HG03432 (cell line): Measurements from ENCODE around the gene STPG2.

Experiments used
- ATAC-seq: cut with Tn5 transposase; IDR thresholded peaks from one replicate; pipeline ENCODE4 v1.9.1; 2021; ENCODE audit warnings: mild to moderate bottlenecking, moderate library complexity; ENCODE audit not compliant: unreplicated experiment

The STPG2 gene

GRCh38 chr4:98094118-98094517 lies 49.2 kb downstream of the STPG2 start:
- ATAC-seq: no peak

- ATAC-seq: no peak
These were observed 49.6 kb downstream of the STPG2 start for GRCh38 chr4:98093662-98094061.

DNA sequence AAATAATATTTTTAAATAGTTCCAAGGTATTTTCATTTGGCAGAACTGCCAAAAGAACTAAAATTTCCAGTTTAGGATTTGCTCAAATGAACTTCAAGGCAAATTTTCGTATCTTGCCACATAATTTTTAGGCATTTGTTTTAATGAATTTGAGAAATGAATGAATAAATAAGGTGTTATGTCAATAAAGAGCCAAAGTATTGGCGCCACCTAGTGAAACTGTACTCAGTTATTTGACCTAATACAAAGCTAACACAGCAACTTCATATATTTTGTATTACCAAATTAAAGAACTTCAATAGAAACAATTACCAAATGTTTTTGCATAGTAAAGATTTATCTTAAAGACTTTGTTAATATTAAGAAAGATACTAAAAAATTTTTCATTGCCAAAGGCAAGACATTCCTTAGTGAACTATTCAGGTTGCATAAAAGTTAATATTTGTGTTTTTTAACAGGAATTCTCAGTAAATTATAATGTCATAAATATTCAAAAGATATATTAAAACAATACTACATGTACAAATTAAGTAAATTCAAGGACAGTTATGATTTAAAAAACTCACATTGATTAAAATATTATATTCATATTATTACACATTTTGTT lies 50.3 kb downstream of the STPG2 start:
- ATAC-seq: no peak

DNA sequence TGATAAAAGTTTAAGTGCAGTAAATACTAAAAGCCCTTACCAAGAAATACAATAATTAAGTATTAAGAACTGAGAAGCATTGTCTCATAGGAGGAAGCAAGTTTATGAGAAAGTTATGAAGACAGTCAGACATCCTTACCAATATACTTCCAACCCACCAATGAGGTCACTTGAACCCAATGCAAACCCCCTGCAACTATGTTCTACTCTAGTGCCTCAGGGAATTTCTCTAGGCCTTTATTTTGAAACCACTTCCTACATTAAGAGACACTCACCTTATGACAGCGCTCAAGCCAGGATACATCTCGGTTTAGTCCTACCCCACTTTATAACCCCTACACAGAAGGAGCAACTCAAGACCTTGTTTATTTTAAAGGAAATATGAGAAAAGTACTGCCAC lies 61.3 kb downstream of the STPG2 start:
- no peak for ATAC-seq

DNA sequence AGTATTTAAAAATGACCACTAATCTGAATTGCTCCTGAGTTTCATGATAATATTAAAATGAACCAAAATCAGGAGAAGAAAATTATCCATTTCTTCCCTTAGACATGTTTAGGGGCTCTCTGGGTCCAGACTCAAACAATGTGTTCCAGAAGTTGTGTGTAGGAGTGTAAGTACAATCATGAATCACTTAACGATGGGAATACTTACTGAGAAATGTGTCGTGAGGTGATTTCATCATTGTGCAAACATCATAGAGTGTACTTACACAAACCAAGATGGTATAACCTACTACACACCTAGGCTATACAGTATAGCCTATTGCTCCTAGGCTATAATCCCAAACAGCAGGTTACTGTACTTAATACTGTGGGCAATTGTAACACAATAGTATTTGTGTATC lies 74.8 kb downstream of the STPG2 start:
- ATAC-seq: no peak

DNA sequence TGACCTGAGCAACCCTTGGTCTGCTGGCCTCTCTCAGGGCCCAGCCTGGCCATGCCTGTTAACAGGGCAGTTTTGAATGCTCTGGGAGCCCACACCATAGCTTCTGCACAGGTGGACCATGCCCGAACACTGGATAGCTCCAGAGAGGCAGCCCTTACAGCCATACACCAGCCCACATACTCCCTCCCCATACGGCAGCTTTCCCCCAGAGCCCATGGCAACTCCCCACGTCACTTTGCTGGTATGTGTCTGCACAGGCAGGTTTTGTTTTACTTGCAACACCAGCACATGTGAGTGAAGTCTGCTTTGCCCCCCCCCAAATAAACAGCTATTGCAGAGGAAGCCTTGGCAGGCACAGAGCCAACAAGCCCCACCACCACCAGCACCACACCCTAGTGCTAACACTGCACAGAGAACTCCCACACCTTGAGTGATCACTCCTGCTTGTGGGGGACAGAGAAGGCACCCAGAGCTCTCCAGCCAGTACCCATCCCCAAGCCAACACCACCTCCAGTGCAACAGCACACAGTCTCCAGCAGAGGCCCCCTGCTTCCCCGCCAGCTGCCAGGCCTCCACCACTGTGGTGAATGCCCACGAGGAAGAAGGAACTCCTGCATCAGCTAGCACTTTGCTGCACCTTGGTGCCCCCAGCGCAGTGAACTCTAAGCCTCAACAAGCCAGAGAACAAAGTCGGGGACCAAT lies 87.3 kb downstream of the STPG2 start:
- no peak for ATAC-seq

DNA sequence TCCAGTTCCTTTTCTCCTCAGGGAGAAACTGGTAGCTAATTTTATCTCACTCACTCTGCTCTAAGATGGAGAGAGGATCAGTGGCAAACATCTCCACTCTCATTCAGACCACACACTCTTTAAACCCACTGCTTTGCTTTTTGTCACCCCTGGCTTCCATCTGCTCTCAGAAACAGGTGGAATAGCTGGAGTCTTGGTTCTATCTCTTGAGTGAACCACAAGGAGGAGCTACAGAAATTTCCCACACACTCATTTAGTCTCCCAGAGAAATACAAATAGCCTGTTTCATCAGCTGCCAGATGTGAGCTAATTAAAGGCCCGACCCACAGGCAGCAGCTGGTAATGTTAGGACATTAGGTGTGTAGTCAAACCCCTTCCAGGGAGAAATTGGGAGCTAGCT lies 96.6 kb downstream of the STPG2 start:
- no peak for ATAC-seq

DNA sequence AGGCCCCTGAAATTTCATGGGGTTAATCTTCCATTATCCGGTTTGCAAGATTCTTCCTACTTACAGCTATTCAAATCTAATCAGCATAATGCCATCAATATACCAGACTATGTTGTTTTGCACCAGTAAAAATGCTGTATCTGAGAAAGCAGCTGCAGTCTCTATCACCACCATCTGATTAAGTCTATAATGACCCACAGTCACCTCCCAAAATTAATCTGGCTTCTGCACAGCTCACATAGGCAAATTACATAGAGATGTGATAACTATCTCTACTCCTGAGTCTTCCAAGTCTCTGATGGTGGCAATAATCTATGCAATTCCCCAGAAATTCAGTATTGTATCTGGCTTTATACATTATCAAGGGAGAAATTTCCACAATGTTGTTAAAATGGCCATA lies 113.2 kb downstream of the STPG2 start:
- ATAC-seq: no peak

DNA sequence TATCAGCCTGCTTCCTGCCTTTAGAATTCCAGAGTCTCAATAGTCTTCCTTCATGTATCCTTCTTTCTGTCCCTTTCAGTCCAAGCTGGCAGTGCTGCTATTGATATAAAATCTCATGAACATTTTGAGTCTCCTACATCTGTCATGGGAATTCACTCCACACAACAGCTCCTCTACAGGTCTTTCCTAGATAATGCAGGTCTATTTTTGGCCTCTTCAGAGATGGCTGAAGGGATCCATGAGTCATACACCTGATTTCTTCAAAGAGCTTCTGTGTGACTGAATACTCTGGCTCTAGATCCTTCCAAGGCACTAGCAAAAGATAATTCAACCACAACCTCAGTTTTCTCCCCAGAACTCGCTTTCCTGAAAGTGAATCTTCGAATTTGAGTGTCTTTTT lies 115.4 kb downstream of the STPG2 start:
- no peak for ATAC-seq

- ATAC-seq: peak; percentile 42
These were observed 116.9 kb downstream of the STPG2 start for GRCh38 chr4:98026362-98026761.

DNA sequence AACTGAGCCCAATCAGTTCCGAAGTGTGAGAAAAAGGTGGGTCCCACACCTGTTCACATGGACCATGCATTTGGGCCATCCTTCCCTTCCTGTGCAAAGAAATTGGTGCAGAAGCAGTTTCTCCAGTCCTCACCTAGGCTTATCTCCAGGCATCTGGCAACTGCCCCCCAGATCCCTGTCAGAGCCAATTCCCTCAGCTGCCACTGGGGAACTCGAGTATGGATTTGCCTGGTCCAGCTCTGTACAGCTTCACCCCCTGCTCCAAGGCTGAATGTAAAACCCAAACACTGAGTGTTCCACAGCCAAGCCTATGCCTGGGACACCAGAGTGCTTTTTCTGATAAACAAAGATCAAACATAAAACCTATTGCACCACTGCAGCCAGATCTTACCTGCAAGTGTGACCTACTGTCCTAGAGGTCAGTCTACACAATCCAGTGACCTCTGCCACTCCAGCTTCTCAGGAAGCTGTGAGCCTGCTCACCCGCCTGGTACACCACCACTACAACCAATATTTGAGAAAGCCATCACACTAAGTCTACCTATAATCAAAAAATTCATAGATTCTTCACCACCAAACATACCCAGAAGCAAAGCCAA lies 136.4 kb downstream of the STPG2 start:
- no peak for ATAC-seq

GRCh38 chr4:98006060-98006459 lies 137.2 kb downstream of the STPG2 start:
- no peak for ATAC-seq

DNA sequence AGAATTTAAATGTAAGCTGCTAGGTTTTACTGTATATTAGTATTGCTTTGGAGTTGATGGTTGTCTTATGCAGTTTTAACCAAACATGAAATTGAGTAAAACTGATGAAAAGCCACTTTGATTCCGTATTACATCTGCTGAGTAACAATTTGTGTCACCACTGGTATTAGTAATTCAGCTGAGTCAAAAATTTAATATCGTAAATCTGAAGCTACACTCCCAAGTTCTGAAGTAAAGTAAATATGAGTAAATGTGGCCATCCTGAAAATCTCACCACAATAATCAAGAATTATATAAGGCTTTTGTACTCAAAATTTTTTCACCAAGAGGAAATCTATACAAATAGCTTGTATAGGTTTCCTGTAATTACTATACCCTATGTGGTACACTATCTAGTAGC lies 142.3 kb downstream of the STPG2 start:
- ATAC-seq: no peak

- ATAC-seq: no peak
These were observed 145.1 kb downstream of the STPG2 start for GRCh38 chr4:97998203-97998602.

- no peak for ATAC-seq
These were observed 148.4 kb downstream of the STPG2 start for GRCh38 chr4:97994765-97995465.

- no peak for ATAC-seq
These were observed 152.9 kb downstream of the STPG2 start for GRCh38 chr4:97990409-97990808.

DNA sequence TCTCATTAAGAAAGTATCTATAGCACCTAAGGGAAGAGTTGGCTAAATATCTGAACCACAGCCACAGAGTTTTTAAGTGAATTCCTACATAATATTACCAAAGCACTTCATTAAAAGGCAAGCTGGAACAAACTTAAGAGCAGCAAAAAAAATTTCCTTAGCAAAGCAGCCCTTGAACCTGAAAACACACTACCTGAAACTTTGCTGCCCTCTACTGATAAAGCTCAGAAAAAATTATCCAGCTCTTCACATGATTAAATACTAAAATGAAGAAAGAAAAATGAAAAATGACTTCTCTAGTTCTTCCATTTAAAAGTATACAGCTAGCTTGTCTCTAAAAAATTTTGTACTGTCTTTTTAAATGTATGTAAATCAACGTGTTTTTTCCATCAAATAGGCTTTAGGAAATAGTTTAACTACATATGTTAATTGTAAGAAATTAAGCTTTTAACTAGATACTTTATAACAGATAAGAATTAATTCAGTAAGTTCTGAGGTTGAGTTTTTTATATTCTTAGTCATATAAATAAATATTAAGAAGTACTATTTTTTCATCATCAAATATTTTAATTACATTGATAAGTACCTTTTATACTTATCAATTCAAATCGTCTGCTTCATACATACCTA lies 156.1 kb downstream of the STPG2 start:
- peak; percentile 54 for ATAC-seq

DNA sequence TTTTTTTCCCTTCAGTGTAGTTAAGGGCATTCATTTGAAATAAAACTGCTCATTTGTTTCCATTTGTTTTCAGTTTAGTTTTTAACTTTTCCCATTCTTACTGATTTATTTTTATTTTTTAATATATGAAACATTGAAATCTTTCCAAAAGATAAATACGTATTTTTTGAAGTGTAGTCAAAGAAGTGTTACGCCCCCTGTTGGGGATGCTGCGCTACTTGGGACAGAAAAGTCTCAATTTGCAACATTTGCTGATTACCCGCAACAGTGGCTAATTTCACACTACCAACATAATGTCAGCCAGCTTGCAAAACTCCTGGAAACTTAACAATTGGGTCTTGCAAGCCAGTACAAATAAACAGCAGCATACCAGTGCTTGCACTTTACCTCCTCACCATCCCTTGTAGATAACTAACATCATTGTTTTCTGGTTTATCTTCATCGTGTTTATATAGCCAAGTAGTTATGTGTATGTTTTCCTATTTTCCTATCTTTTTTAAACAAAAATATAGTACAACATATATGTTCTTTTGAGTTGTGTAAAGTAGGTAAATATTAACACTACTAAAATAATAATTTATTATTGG lies 158.6 kb downstream of the STPG2 start:
- no peak for ATAC-seq

GRCh38 chr4:97978791-97979488 lies 164.3 kb downstream of the STPG2 start:
- no peak for ATAC-seq

DNA sequence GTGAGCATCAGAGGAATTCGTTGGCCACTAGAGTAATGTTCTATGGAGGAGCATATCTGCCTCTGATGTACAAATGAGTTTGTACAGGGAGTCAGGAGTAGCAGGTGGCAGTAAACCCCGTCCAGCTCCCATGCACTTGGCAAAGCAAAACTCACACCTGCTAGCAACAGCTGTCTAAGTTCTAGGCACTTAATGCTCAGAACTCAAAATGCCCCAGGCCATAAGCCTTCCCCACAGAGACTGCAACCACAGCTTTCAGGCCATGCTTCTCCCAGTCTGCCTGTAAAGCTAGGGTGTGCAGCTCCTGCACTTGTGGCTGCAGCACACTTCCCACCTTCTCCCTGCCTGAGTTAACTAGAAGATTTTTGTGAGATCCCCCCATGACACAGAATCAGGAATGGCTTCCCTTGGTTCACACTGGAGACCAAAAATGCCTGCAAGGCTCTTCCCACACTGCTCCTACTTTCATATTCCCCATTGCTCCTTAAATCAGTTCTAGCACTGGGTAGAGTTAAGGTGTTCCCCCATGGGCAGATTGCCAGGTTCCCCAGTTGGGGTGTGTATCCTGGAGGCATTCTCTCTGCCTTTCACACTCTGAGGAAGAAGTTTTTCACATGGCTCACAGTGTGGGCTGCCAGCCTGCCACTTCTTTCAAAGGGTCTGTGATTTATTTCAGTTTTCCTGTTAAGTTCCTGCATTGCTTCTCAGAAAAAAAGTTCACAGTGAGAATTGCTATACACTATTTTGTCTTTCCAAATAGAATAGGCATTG lies 189.9 kb downstream of the STPG2 start:
- no peak for ATAC-seq
